NCI-H2029 treated with DMSO at 0.1 percent for 48 hours (cell line): ENCODE measurements around the gene PAX5.

Experiments used
- DNase-seq: peaks from one replicate; lab custom pipeline; 2025; lab: John Stamatoyannopoulos, UW

The PAX5 gene

DNA sequence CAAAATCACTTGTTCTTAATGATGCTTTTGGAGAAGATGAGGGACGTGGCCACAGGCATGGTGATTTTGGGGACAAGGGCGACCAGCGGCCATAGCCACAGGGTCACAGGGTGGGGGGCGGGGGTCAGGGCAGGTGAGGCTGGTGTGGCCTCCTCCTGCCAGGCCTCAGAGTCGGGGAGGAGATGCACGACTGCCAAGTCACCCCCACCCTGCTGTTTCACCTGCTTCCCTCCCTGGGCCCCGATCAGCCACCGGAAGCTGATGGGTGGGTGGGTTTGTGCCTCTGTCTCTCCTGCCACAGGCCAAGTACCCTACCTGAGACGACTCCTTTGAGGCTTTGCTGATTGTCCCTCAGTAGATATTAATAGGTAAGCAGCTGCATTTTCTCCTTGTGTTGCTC lies 199.3 kb downstream of the PAX5 start:
- DNase-seq, result no peak

DNA sequence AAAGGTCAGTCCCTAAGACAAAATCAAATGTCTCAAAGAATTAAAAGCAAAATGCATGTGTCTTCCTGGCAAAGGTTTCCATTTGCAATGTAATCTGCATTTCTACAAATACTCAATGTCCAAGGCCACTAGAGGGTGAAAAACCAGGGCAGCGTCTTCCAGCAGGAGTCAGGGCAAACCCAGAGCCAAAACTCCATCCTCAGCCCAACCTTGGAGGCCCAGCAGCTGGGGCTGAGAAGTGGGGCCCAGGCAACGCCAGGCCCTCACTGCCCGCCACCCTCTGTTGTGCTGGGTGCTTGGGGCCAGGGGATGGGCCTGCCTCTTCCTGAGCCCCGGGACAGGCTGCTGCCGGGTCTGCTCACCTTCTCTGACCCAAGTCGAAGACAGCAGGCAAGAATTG lies 200.1 kb downstream of the PAX5 start:
- DNase-seq, result no peak

- no peak for DNase-seq
Measured at GRCh38 chr9:36832164-36832795, 201.8 kb downstream of the PAX5 start.

GRCh38 chr9:36831381-36832161 lies 202.5 kb downstream of the PAX5 start:
- DNase-seq, result no peak

DNA sequence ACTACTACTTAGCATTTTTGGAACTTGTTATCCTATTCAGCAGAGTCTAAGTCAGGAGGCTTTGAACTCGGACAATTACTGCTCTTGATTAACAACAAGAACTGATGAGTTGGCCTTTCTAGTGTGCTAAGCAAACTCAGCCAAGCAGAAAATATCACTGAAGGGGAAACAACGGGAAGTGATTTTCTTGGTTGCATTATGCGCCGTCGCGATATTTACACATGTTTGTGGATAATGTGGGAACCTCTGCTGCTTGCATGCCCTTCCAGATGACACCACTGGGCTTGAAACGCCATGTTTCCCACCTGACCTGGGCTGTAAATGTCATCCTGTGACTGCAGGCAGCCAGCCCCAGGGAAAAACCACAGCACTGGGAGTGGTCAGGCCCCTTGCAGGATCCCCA lies 205.5 kb downstream of the PAX5 start:
- no peak for DNase-seq

DNA sequence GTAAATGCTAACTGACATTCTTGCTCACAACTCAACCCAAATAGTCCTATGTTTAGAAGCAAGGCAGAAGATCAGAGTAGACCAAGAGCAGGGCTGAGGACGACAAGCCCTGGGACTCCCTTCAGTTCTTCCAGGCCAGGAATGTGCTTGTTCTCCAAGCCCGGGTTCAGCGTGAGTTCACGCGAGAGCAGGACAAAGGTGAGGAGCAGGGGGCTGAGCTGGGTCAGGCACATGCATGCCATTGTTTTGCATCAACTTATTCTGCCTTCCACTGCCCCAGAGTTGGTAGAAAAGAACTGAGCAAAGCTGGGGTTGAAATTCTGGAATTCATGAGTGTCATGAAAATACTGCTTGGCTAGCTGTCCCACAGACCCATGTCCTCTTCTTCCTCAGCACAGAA lies 206.5 kb downstream of the PAX5 start:
- DNase-seq, result no peak

DNA sequence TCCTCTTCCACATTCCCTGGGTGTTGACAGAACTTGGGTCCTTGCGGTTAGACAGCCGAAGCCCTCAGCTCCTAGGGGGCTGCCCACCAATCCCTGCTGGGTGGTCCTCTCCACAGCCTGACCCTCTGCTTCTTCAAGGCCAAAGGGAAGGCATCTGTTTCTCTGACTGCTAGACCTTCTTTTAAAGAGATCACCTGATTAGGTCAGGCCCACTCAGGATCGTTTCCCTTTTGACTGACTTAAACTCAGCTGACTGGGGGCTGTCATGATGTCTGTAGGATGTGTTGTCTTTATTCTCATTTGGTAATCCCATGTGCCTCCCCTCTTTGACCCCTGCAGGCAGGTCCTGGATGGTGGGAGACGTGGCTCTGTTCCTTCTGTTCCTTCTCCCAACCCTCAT lies 207.5 kb downstream of the PAX5 start:
- no peak for DNase-seq

- DNase-seq, result no peak
Measured at GRCh38 chr9:36825179-36825578, 208.9 kb downstream of the PAX5 start.

GRCh38 chr9:36823934-36824333 lies 210.1 kb downstream of the PAX5 start:
- DNase-seq, result no peak

- DNase-seq, result no peak
Measured at GRCh38 chr9:36823466-36823865, 210.6 kb downstream of the PAX5 start.

DNA sequence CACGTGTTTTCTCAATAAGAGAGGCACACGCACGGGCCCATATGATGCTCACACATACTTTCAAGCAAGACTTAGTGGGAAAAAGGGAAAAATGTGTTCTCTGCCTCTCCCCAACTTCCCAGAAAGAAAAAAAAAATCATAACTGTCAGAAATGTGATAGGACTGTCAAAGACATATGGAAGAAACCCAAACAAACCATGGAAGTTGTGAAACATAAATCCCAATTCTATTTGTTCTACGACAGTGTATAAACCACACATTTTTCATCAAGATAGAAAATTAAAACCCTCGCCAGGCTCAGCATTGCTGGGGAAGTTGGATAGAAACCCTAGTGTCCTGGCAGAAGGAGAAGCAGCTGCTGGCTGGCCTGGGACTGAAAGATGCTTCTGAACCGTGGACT lies 211.9 kb downstream of the PAX5 start:
- DNase-seq, result no peak

DNA sequence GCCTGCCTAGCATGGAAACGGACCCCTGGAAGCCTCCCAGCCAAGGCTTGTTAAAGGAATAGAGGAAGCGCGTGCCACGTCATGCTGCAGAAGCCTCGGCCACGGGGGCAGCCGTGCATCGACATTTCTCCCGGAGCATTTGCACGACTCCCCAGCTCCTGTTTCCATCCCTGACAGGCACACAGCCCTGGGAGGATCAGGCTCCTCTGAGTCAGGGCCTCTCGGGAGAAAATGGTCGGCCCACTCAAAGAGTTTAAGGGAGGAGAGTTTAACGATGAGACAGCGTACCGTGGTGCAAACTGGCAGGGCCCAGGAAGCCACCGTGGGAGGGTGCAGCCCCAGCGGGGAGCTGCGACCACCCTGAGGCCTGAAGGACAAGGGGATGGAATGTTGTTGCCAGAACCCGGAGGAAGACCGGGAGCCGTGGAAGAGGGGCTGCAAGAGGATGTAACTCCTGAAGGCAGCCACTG lies 213.6 kb downstream of the PAX5 start:
- no peak for DNase-seq

- no peak for DNase-seq
Measured at GRCh38 chr9:36818965-36819870, 214.8 kb downstream of the PAX5 start.

- DNase-seq, result no peak
Measured at GRCh38 chr9:36818242-36818938, 215.7 kb downstream of the PAX5 start.

GRCh38 chr9:36817160-36817834 lies 216.8 kb downstream of the PAX5 start:
- no peak for DNase-seq

GRCh38 chr9:36816371-36816770 lies 217.7 kb downstream of the PAX5 start:
- no peak for DNase-seq

- DNase-seq, result no peak
Measured at GRCh38 chr9:36815566-36816348, 218.3 kb downstream of the PAX5 start.

- DNase-seq, result no peak
Measured at GRCh38 chr9:36815023-36815422, 219.0 kb downstream of the PAX5 start.

DNA sequence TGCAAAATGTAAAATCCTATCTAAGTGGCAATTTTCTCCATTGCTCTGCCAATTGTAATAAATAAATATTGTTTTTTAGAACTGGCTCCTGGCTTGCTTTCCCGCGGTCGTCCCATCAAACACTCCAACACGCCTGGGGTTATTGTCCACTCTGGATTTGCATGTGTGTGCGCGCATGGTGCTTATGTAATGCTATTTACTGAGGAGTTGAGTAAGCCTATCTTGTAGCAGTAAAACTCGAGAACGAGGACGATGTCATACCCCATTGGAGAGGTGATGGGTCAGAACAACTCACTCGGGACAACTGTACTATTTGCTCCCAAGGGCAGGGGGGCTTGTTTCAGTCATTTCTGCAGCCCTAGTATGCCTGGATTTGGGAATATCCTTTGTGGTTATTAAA lies 220.9 kb downstream of the PAX5 start:
- DNase-seq, result no peak

- DNase-seq, result no peak
Measured at GRCh38 chr9:36812556-36812955, 221.5 kb downstream of the PAX5 start.

- no peak for DNase-seq
Measured at GRCh38 chr9:36808251-36808650, 225.8 kb downstream of the PAX5 start.
